ENCODE measurements around the gene LIMK1.

- no peak for TF ChIP-seq CTCF (IDR thresholded peaks at IDR 0.05; ENCODE audit: borderline replicate concordance, extremely low read depth, low read length, poor library complexity, severe bottlenecking)
- no peak for TF ChIP-seq EZH2 (IDR thresholded peaks at IDR 0.05; ENCODE audit: borderline replicate concordance, low read depth, low read length, severe bottlenecking)
Measured at GRCh38 chr7:74095135-74095534, 11.5 kb downstream of the LIMK1 start.

All from DND-41 (cell line).